CD4-positive, alpha-beta T cell (primary cell): ENCODE results near the gene PCK2. TPM values are rescaled to one million over a fixed set of nuclear protein-coding genes. Genes with fewer than 3 reads are reported as not detected.

Source experiments
- ATAC-seq: fragments of 200-7000 bp; cut with Tn5 transposase; one replicate; pipeline ENCODE4 v1.10.0; 2022; ENCODE audit warnings: mild to moderate bottlenecking; ENCODE audit not compliant: poor library complexity
- CTCF ChIA-PET: fragments of 350-600 bp; sonication (Branson Sonifier 250); formaldehyde crosslinking; loops from one replicate; lab custom pipeline; 2021; ENCODE audit warnings: antibody characterized with exemption, inconsistent platforms; lab: Charles Lee
- POLR2A ChIA-PET: fragments of 350-600 bp; sonication (Branson Sonifier 250); formaldehyde crosslinking; loops from one replicate; lab custom pipeline; 2021; ENCODE audit warnings: antibody characterized with exemption, inconsistent platforms; lab: Charles Lee
- DNase-seq, 14 experiments: peaks; one replicate each; pipeline ENCODE4 v3.0.0-alpha.2; 2013 to 2020; ENCODE audit warnings: mixed read lengths in 2 of 14
- H3K27ac ChIP-seq, 2 donors: one replicate each; pipeline versions ENCODE4 v1.5.1 to v1.7.0; 2013; ENCODE audit warnings: low read length in 2 of 2, low read depth in 1 of 2, mild to moderate bottlenecking in 1 of 2
- H3K27me3 ChIP-seq, 2 experiments: 1 replicate in 1 of 2; 2 replicates in 1 of 2; pipeline versions ENCODE4 v1.6.1 to v1.7.0; 2013; ENCODE audit warnings: low read length in 2 of 2, control low read depth in 1 of 2, mild to moderate bottlenecking in 1 of 2, moderate library complexity in 1 of 2; ENCODE audit not compliant: insufficient read depth in 2 of 2, control insufficient read depth in 1 of 2
- H3K36me3 ChIP-seq: one replicate; pipeline ENCODE4 v1.6.1; 2013; ENCODE audit warnings: low read length, control low read depth; ENCODE audit not compliant: insufficient read depth
- H3K4me1 ChIP-seq: one replicate; pipeline ENCODE4 v1.6.1; 2013; ENCODE audit warnings: low read length, control low read depth; ENCODE audit not compliant: insufficient read depth
- H3K4me3 ChIP-seq: one replicate; pipeline ENCODE4 v1.5.1; 2013; ENCODE audit warnings: mild to moderate bottlenecking, low read length, moderate library complexity
- H3K9me3 ChIP-seq, 2 experiments: 1 replicate in 1 of 2; 2 replicates in 1 of 2; pipeline versions ENCODE4 v1.6.1 to v1.7.0; 2013; ENCODE audit warnings: low read length in 2 of 2, mild to moderate bottlenecking in 2 of 2, control low read depth in 1 of 2, moderate library complexity in 1 of 2; ENCODE audit not compliant: control insufficient read depth in 1 of 2, insufficient read depth in 1 of 2
- H3K27ac Mint-ChIP-seq: one replicate; pipeline ENCODE4 v1.8.0; 2020; ENCODE audit warnings: mixed read lengths
- H3K27me3 Mint-ChIP-seq: one replicate; pipeline ENCODE4 v1.8.0; 2021; ENCODE audit warnings: mixed read lengths
- H3K36me3 Mint-ChIP-seq: one replicate; pipeline ENCODE4 v1.8.0; 2021; ENCODE audit warnings: low read depth, mixed read lengths
- H3K4me1 Mint-ChIP-seq: one replicate; pipeline ENCODE4 v1.8.0; 2021; ENCODE audit warnings: low read depth, mixed read lengths
- H3K4me3 Mint-ChIP-seq: one replicate; pipeline ENCODE4 v1.8.0; 2020; ENCODE audit warnings: mild to moderate bottlenecking, mixed read lengths
- H3K9me3 Mint-ChIP-seq: one replicate; pipeline ENCODE4 v1.8.0; 2020; ENCODE audit warnings: mixed read lengths
- CTCF ChIP-seq: fragments of 200-600 bp; IDR thresholded peaks from one replicate; pipeline ENCODE4 v1.8.0; 2022; ENCODE audit warnings: antibody characterized with exemption, mild to moderate bottlenecking
- intact Hi-C, 2 experiments: fragments of 100-400 bp; cut with DNase I in 1 of 2; cut with micrococcal nuclease in 1 of 2; formaldehyde crosslinking; loops; one replicate each; pipeline versions ENCODE4 v1.15.1 to v1.9.0; 2023 to 2025; cut with DNase I, micrococcal nuclease
- microRNA-seq: library from miRNA; unstranded; fragments of <30 nt; microRNA quantifications from one replicate; pipeline ENCODE4 v1.2.0, GENCODE V29; 2021; ENCODE audit warnings: borderline microRNAs expressed, borderline replicate concordance
- total RNA-seq, 174 experiments: library from RNA in 2 of 174; stranded (reverse) in 2 of 174; gene quantifications; one replicate each; pipeline ENCODE4 v1.2.3 and lab custom pipeline; 2021 to 2026

PCK2 gene
- total RNA-seq, 2 experiments from 2014 or later: 5.2 to 7.4 TPM

- H3K4me1 ChIP-seq: peaks cover 43% of the 10 kb centered on the region
- CTCF ChIA-PET: interaction anchor here (0.5 to 5.5 kb wide), 2 partner anchors 10 to 167 kb away, joined by 3 to 32 read pairs; partner anchors contain the start of gene IRF9
- H3K9me3 ChIP-seq: no peaks in the 10 kb centered on the region
- H3K9me3 Mint-ChIP-seq: no peaks in the 10 kb centered on the region
- no peak overlapping the region for H3K27ac Mint-ChIP-seq
- POLR2A ChIA-PET: interaction anchor here (0.6 to 8.1 kb wide), 5 partner anchors 10 to 712 kb away, joined by 3 to 154 read pairs (median 15); partner anchors contain the start of genes DCAF11, EMC9, IRF9 and NRL
- H3K4me1 Mint-ChIP-seq: peaks cover 38% of the 10 kb centered on the region
- no peak for TF ChIP-seq CTCF
- H3K4me3 ChIP-seq: no peak overlapping the region
- H3K36me3 ChIP-seq: peaks cover 59% of the 10 kb centered on the region
- ATAC-seq: no peak
- H3K36me3 Mint-ChIP-seq: peaks cover 87% of the 10 kb centered on the region
- no peak for DNase-seq
- H3K27me3 ChIP-seq: no peaks in the 10 kb centered on the region
- intact Hi-C loops: no loop called here
- H3K27ac ChIP-seq: no peak overlapping the region
- H3K27me3 Mint-ChIP-seq: no peaks in the 10 kb centered on the region
- H3K4me3 Mint-ChIP-seq: no peak overlapping the region
Observed at GRCh38 chr14:24150993-24151392, 56.9 kb downstream of the PCK2 start.

DNA sequence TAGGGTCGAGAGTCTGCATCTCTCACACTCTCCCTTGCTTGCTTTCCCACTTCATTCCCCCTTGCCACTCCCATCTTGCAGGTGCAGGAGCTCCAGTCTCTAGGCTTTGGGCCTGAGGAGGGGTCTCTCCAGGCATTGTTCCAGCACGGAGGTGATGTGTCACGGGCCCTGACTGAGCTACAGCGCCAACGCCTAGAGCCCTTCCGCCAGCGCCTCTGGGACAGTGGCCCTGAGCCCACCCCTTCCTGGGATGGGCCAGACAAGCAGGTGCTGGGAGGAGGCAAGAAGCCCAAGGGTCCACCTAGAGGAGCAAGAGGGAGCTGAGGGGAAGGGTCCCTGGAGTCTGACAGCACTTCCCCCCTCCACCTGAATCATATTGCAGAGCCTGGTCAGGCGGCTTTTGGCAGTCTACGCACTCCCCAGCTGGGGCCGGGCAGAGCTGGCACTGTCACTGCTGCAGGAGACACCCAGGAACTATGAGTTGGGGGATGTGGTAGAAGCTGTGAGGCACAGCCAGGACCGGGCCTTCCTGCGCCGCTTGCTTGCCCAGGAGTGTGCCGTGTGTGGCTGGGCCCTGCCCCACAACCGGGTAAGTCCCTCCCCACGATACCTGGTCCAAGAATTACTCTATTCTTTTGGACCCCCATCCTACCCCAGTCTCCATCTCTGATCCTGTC lies 57.4 kb downstream of the PCK2 start:
- CTCF ChIA-PET: interaction anchor here (0.5 to 5.5 kb wide), 2 partner anchors 10 to 167 kb away, joined by 3 to 32 read pairs; partner anchors contain the start of gene IRF9
- ATAC-seq: no peak
- no peaks in the 10 kb centered on the region for H3K9me3 ChIP-seq
- POLR2A ChIA-PET: interaction anchor here (2.3 to 8.1 kb wide), 4 partner anchors 10 to 37 kb away, joined by 9 to 154 read pairs (median 71); partner anchors contain the start of genes DCAF11, EMC9, IRF9 and NRL
- no peak overlapping the region for H3K27ac ChIP-seq
- peaks cover 40% of the 10 kb centered on the region for H3K4me1 ChIP-seq
- H3K36me3 Mint-ChIP-seq: peaks cover 85% of the 10 kb centered on the region
- intact Hi-C loops: no loop called here
- no peak for DNase-seq
- no peaks in the 10 kb centered on the region for H3K27me3 Mint-ChIP-seq
- no peak overlapping the region for H3K4me3 ChIP-seq
- no peak for TF ChIP-seq CTCF
- no peaks in the 10 kb centered on the region for H3K27me3 ChIP-seq
- no peak overlapping the region for H3K27ac Mint-ChIP-seq
- H3K4me3 Mint-ChIP-seq: peak overlapping the region; percentile 30
- H3K9me3 Mint-ChIP-seq: no peaks in the 10 kb centered on the region
- peaks cover 63% of the 10 kb centered on the region for H3K36me3 ChIP-seq
- H3K4me1 Mint-ChIP-seq: peaks cover 33% of the 10 kb centered on the region

Small RNA genes lying within 50 kb of the gene (microRNA-seq; reads per million reads assigned to microRNA genes)
- gene MIR7703: not detected

Other genes with a start within 250 kb of the PCK2 start
- gene DHRS4, start 140.5 kb upstream of the PCK2 start, total RNA-seq: 1 to 10 TPM; 6.6 to 6.7 TPM
- 1 to 10 TPM; 8.3 to 8.7 TPM for gene DHRS4L2, start 105.4 kb upstream of the PCK2 start, total RNA-seq
- gene CARMIL3, start 42.3 kb upstream of the PCK2 start, total RNA-seq: under 1 TPM; 0.05 to 0.11 TPM
- not detected for gene CPNE6, start 22.7 kb upstream of the PCK2 start, total RNA-seq
- gene DCAF11, start 20.5 kb downstream of the PCK2 start, total RNA-seq: 10 to 100 TPM; 74.8 to 75.3 TPM
- gene NRL, start 20.6 kb downstream of the PCK2 start, total RNA-seq: 1 to 10 TPM; 1.6 to 1.9 TPM
- gene FITM1, start 36.3 kb downstream of the PCK2 start, total RNA-seq: 1 to 10 TPM; 1.5 to 1.7 TPM
- gene PSME1, start 41.9 kb downstream of the PCK2 start, total RNA-seq: 100 to 1,000 TPM; 166 to 171 TPM
- 10 to 100 TPM; 11.8 to 13.1 TPM for gene EMC9, start 47.3 kb downstream of the PCK2 start, total RNA-seq
- gene PSME2, start 52.3 kb downstream of the PCK2 start, total RNA-seq: 10 to 100 TPM; 81.7 to 83.2 TPM
- 10 to 100 TPM; 46.0 to 57.8 TPM for gene RNF31, start 53.2 kb downstream of the PCK2 start, total RNA-seq
- gene IRF9, start 67.0 kb downstream of the PCK2 start, total RNA-seq: 100 to 1,000 TPM; 248 to 262 TPM
- gene REC8, start 77.8 kb downstream of the PCK2 start, total RNA-seq: 100 to 1,000 TPM; 105 to 107 TPM
- gene IPO4, start 94.5 kb downstream of the PCK2 start, total RNA-seq: 10 to 100 TPM; 36.6 to 37.9 TPM
- gene TM9SF1, start 101.1 kb downstream of the PCK2 start, total RNA-seq: 10 to 100 TPM; 12.9 to 13.0 TPM
- gene TSSK4, start 111.4 kb downstream of the PCK2 start, total RNA-seq: under 1 TPM; 0.30 to 0.64 TPM
- 10 to 100 TPM; 73.4 to 80.1 TPM for gene CHMP4A, start 119.2 kb downstream of the PCK2 start, total RNA-seq
- 1 to 10 TPM; 3.2 to 3.7 TPM for gene MDP1, start 121.8 kb downstream of the PCK2 start, total RNA-seq
- gene NEDD8, start 138.1 kb downstream of the PCK2 start, total RNA-seq: 10 to 100 TPM; 42.0 to 43.5 TPM
- 10 to 100 TPM; 22.2 to 24.8 TPM for gene GMPR2, start 138.6 kb downstream of the PCK2 start, total RNA-seq
- gene TINF2, start 148.3 kb downstream of the PCK2 start, total RNA-seq: 100 to 1,000 TPM; 110 to 113 TPM
- 1 to 10 TPM; 3.5 to 3.9 TPM for gene TGM1, start 168.9 kb downstream of the PCK2 start, total RNA-seq
- 10 to 100 TPM; 52.3 to 55.2 TPM for gene RABGGTA, start 177.3 kb downstream of the PCK2 start, total RNA-seq
- 10 to 100 TPM; 21.5 to 23.5 TPM for gene DHRS1, start 205.5 kb downstream of the PCK2 start, total RNA-seq
- 10 to 100 TPM; 25.9 to 27.5 TPM for gene NOP9, start 205.5 kb downstream of the PCK2 start, total RNA-seq
- 1 to 10 TPM; 7.4 to 9.2 TPM for gene CIDEB, start 213.7 kb downstream of the PCK2 start, total RNA-seq
- gene LTB4R2, start 215.8 kb downstream of the PCK2 start, total RNA-seq: 10 to 100 TPM; 16.4 to 18.2 TPM
- 10 to 100 TPM; 15.6 to 18.3 TPM for gene LTB4R, start 217.2 kb downstream of the PCK2 start, total RNA-seq
- 1 to 10 TPM; 4.7 to 5.9 TPM for gene ADCY4, start 240.8 kb downstream of the PCK2 start, total RNA-seq
- gene RIPK3, start 245.7 kb downstream of the PCK2 start, total RNA-seq: 10 to 100 TPM; 18.1 to 18.9 TPM